Hepatocyte (in vitro differentiated cells): ENCODE results near the gene SPOCK3. TPM values are rescaled to one million over a fixed set of nuclear protein-coding genes. Genes with fewer than 3 reads are reported as not detected.
"Not testable (repeated sequence)": the region's sequence is repeated elsewhere in the genome, so short reads cannot be mapped to it uniquely, and the experiment has no call there.

Experiments used
- DNase-seq: peaks from one replicate; pipeline ENCODE4 v3.0.0-alpha.2; 2016; ENCODE audit warnings: low spot score
- H2AFZ ChIP-seq: fragments of 200-600 bp; sonication (generic); 2 replicates; pipeline ENCODE4 v1.6.0; 2016; ENCODE audit warnings: antibody characterized with exemption, mild to moderate bottlenecking
- H3K27ac ChIP-seq: fragments of 200-600 bp; sonication (generic); 2 replicates; pipeline ENCODE4 v1.5.1; 2016; ENCODE audit warnings: mild to moderate bottlenecking
- H3K27me3 ChIP-seq: fragments of 200-600 bp; sonication (generic); 2 replicates; pipeline ENCODE4 v1.6.1; 2016
- H3K36me3 ChIP-seq: fragments of 200-600 bp; sonication (generic); replicated peaks from 2 replicates; pipeline ENCODE4 v1.5.1; 2016; ENCODE audit warnings: low read depth; ENCODE audit not compliant: insufficient read depth
- H3K4me1 ChIP-seq: fragments of 200-600 bp; sonication (generic); 2 replicates; pipeline ENCODE4 v1.5.1; 2016; ENCODE audit warnings: mild to moderate bottlenecking, moderate library complexity; ENCODE audit not compliant: insufficient read depth
- H3K4me2 ChIP-seq: fragments of 200-600 bp; sonication (generic); 2 replicates; pipeline ENCODE4 v1.6.0; 2016
- H3K4me3 ChIP-seq: fragments of 200-600 bp; sonication (generic); 2 replicates; pipeline ENCODE4 v1.5.1; 2016; ENCODE audit warnings: mild to moderate bottlenecking
- H3K79me2 ChIP-seq: fragments of 200-600 bp; sonication (generic); 2 replicates; pipeline ENCODE4 v1.6.0; 2017; ENCODE audit warnings: mild to moderate bottlenecking
- H3K9me2 ChIP-seq: fragments of 200-600 bp; sonication (generic); replicated peaks from 2 replicates; pipeline ENCODE4 v1.6.0; 2017; ENCODE audit warnings: mild to moderate bottlenecking; ENCODE audit not compliant: insufficient read depth
- H3K9me3 ChIP-seq: fragments of 200-600 bp; sonication (generic); 2 replicates; pipeline ENCODE4 v1.5.1; 2016; ENCODE audit warnings: low read depth, mild to moderate bottlenecking
- H4K20me1 ChIP-seq: fragments of 200-600 bp; sonication (generic); 2 replicates; pipeline ENCODE4 v1.6.0; 2016; ENCODE audit warnings: mild to moderate bottlenecking; ENCODE audit not compliant: insufficient read depth, poor library complexity, severe bottlenecking
- CTCF ChIP-seq: fragments of 200-600 bp; sonication (generic); IDR thresholded peaks from 2 replicates; pipeline ENCODE4 v1.5.1; 2016; ENCODE audit warnings: antibody characterized with exemption, mild to moderate bottlenecking; ENCODE audit not compliant: poor library complexity
- EZH2 ChIP-seq: fragments of 200-600 bp; sonication (generic); IDR thresholded peaks from 2 replicates; pipeline ENCODE4 v1.6.1; 2016; ENCODE audit warnings: antibody characterized with exemption, mild to moderate bottlenecking, borderline replicate concordance
- EZH2phosphoT487 ChIP-seq: fragments of 200-600 bp; sonication (generic); IDR thresholded peaks from one replicate; pipeline ENCODE4 v1.6.1; 2018; ENCODE audit warnings: antibody characterized with exemption, mild to moderate bottlenecking, low read depth, moderate library complexity; ENCODE audit not compliant: unreplicated experiment, severe bottlenecking
- WGBS: methylation state at CpG from one replicate; pipeline ENCODE4 v1.1.6; 2016; ENCODE audit warnings: low lambda C conversion rate; ENCODE audit errors: missing lambda C conversion rate; 5-methylcytosine and 5-hydroxymethylcytosine counted together
- polyA plus RNA-seq: library from polyadenylated mRNA; unstranded; fragments of >200 nt; fragmentation: Nextera tagmentation; extraction: Ambion mirVana; gene quantifications from 2 replicates; pipeline ENCODE4 v1.2.1, GENCODE V29; 2016
- total RNA-seq: library from RNA; depleted of rRNA; stranded (reverse); fragments of >200 nt; gene quantifications from 2 replicates; pipeline ENCODE4 v1.2.3, GENCODE V29; 2014

SPOCK3 gene
- total and polyA plus RNA-seq, 2 experiments from 2014 or later = 3.0 to 3.4 TPM

DNA sequence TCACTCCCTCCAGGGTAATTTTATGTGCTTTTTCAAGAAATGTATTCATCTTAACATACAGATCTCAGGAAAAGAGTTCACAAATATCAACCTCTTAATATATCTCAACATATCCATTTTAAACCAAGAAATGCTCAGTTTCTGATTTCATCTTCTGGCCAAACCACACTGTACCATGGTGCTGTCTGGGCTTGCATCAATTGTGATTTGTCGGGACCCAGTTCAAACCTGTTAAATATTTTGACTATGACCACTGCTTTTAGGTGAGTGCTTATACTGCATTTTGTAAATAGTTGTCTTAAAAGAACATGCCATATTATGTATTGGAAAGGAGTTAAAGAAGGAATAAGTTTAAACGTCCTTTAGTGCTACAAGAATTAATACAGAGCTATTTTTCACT is 352.1 kb downstream of the SPOCK3 start:
- Histone ChIP-seq H4K20me1 (no peaks in the 10 kb centered on the region), H3K4me2 (no peak overlapping the region)

DNA sequence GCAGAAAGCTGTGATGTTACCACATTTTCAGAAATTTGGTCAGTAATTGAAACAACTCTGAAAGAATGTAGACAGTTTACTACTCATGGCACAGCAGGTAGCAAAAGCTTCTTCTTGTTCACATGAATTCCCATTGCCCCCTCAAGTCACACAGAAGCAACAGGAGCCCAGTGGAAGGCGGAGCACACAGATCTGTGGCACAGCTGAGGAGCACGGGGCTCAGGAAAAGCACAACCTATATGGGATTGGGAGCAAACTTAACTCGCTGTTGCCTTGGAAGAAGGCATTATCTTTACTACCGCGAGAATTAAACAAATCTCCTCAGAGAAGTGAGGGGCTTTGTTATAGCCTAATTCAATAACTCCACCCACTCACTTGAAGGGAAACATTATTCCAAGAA is 358.5 kb downstream of the SPOCK3 start:
- DNase-seq = no peak
- Histone ChIP-seq H3K36me3 (no peaks in the 10 kb centered on the region), H3K4me2 (no peak overlapping the region), H3K4me3 (no peak overlapping the region), H3K79me2 (no peaks in the 10 kb centered on the region), H2AFZ (no peak overlapping the region), H3K9me2 (no peaks in the 10 kb centered on the region), H3K27me3 (no peaks in the 10 kb centered on the region), H3K27ac (no peak overlapping the region), H4K20me1 (no peaks in the 10 kb centered on the region), H3K9me3 (no peaks in the 10 kb centered on the region), H3K4me1 (no peaks in the 10 kb centered on the region)
- TF ChIP-seq CTCF (no peak), EZH2phosphoT487 (no peak), EZH2 (no peak)
- 65% methylated on average over 5 of the region's 5 CpGs for WGBS

More for the DNA sequence above, 352.1 kb downstream of the SPOCK3 start:
- Histone ChIP-seq H3K36me3 (no peaks in the 10 kb centered on the region), H3K27ac (no peak overlapping the region), H3K9me3 (no peaks in the 10 kb centered on the region), H3K79me2 (no peaks in the 10 kb centered on the region), H3K9me2 (no peaks in the 10 kb centered on the region), H2AFZ (no peak overlapping the region), H3K4me1 (no peaks in the 10 kb centered on the region), H3K27me3 (no peaks in the 10 kb centered on the region), H3K4me3 (no peak overlapping the region)
- WGBS = 88% methylated on average over 2 of the region's 2 CpGs
- TF ChIP-seq EZH2phosphoT487 = no peak
- no peak for TF ChIP-seq EZH2
- TF ChIP-seq CTCF = no peak
- DNase-seq = no peak

GRCh38 chr4:166862032-166862431 is 372.3 kb downstream of the SPOCK3 start:
- Histone ChIP-seq H3K27me3 (no peaks in the 10 kb centered on the region), H3K4me3 (no peak overlapping the region), H4K20me1 (no peaks in the 10 kb centered on the region), H3K4me1 (no peaks in the 10 kb centered on the region), H3K27ac (no peak overlapping the region), H3K36me3 (no peaks in the 10 kb centered on the region), H2AFZ (no peak overlapping the region), H3K9me3 (no peaks in the 10 kb centered on the region), H3K4me2 (no peak overlapping the region), H3K9me2 (no peaks in the 10 kb centered on the region), H3K79me2 (no peaks in the 10 kb centered on the region)
- 92% methylated on average over 1 of the region's 1 CpG for WGBS
- no peak for TF ChIP-seq EZH2
- no peak for TF ChIP-seq CTCF
- TF ChIP-seq EZH2phosphoT487 = no peak
- DNase-seq = no peak

GRCh38 chr4:166850398-166850797 is 383.9 kb downstream of the SPOCK3 start:
- not testable (repeated sequence) for H3K4me3 ChIP-seq, H3K4me2 ChIP-seq, H3K9me3 ChIP-seq, H2AFZ ChIP-seq, H3K9me2 ChIP-seq, H3K27me3 ChIP-seq, DNase-seq, H3K4me1 ChIP-seq, H3K27ac ChIP-seq, H3K36me3 ChIP-seq, H4K20me1 ChIP-seq, H3K79me2 ChIP-seq
- 97% methylated on average over 23 of the region's 23 CpGs for WGBS
